H9 (cell line): ENCODE results near the gene XRCC6. TPM values are rescaled to one million over a fixed set of nuclear protein-coding genes. Genes with fewer than 3 reads are reported as not detected.

Experiments
- DNase-seq: peaks from one replicate; pipeline ENCODE4 v3.0.0-alpha.2; 2017
- H2AFZ ChIP-seq: one replicate; pipeline ENCODE4 v1.6.1; 2013; ENCODE audit warnings: mild to moderate bottlenecking, low read length, control low read depth, moderate library complexity
- H2AK5ac ChIP-seq: 2 replicates; pipeline ENCODE4 v1.6.1; 2013; ENCODE audit warnings: low read length, control low read depth, mixed read lengths; ENCODE audit not compliant: insufficient read length
- H2BK120ac ChIP-seq: one replicate; pipeline ENCODE4 v1.6.1; 2013; ENCODE audit warnings: low read depth, mild to moderate bottlenecking, low read length, control low read depth, inconsistent platforms; ENCODE audit not compliant: poor library complexity, severe bottlenecking
- H2BK12ac ChIP-seq: 2 replicates; pipeline ENCODE4 v1.6.1; 2013; ENCODE audit warnings: low read length, control low read depth, mixed read lengths, low read depth; ENCODE audit not compliant: insufficient read length
- H2BK15ac ChIP-seq: 2 replicates; pipeline ENCODE4 v1.6.1; 2013; ENCODE audit warnings: low read depth, low read length, control low read depth
- H2BK20ac ChIP-seq: one replicate; pipeline ENCODE4 v1.6.1; 2013; ENCODE audit warnings: low read depth, mild to moderate bottlenecking, low read length, control low read depth, inconsistent platforms; ENCODE audit not compliant: poor library complexity, severe bottlenecking
- H2BK5ac ChIP-seq: 2 replicates; pipeline ENCODE4 v1.6.1; 2013; ENCODE audit warnings: low read length, control low read depth, mixed read lengths; ENCODE audit not compliant: insufficient read length
- H3K14ac ChIP-seq: 2 replicates; pipeline ENCODE4 v1.6.1; 2013; ENCODE audit warnings: low read length, control low read depth; ENCODE audit not compliant: insufficient read depth
- H3K18ac ChIP-seq: 2 replicates; pipeline ENCODE4 v1.6.1; 2013; ENCODE audit warnings: low read depth, mild to moderate bottlenecking, mixed read lengths, low read length, control low read depth; ENCODE audit not compliant: insufficient read length
- H3K23ac ChIP-seq: 2 replicates; pipeline ENCODE4 v1.6.1; 2013; ENCODE audit warnings: low read length, control low read depth, mixed read lengths, low read depth; ENCODE audit not compliant: insufficient read length
- H3K23me2 ChIP-seq: 2 replicates; pipeline ENCODE4 v1.6.1; 2013; ENCODE audit warnings: low read depth, mild to moderate bottlenecking, mixed read lengths, low read length, control low read depth; ENCODE audit not compliant: insufficient read length, poor library complexity, severe bottlenecking
- H3K27ac ChIP-seq: 2 replicates; pipeline ENCODE4 v1.5.1; 2013; ENCODE audit warnings: low read length, control low read depth, mixed read lengths, low read depth; ENCODE audit not compliant: insufficient read length
- H3K27me3 ChIP-seq: 2 replicates; pipeline ENCODE4 v1.6.1; 2013; ENCODE audit warnings: low read length, control low read depth, inconsistent platforms; ENCODE audit not compliant: insufficient read depth
- H3K4ac ChIP-seq: 2 replicates; pipeline ENCODE4 v1.6.1; 2013; ENCODE audit warnings: low read depth, mild to moderate bottlenecking, control low read depth, inconsistent platforms, low read length, moderate library complexity
- H3K4me1 ChIP-seq: 2 replicates; pipeline ENCODE4 v1.6.1; 2013; ENCODE audit warnings: low read length, control low read depth, inconsistent platforms; ENCODE audit not compliant: insufficient read depth
- H3K4me2 ChIP-seq: 2 replicates; pipeline ENCODE4 v1.6.1; 2013; ENCODE audit warnings: low read length, control low read depth, mixed read lengths; ENCODE audit not compliant: insufficient read length, insufficient read depth
- H3K56ac ChIP-seq: 2 replicates; pipeline ENCODE4 v1.6.1; 2013; ENCODE audit warnings: low read depth, mild to moderate bottlenecking, mixed read lengths, low read length, control low read depth; ENCODE audit not compliant: insufficient read length
- H3K79me1 ChIP-seq: 2 replicates; pipeline ENCODE4 v1.6.1; 2013; ENCODE audit warnings: low read depth, mild to moderate bottlenecking, moderate library complexity, low read length, control low read depth, inconsistent platforms; ENCODE audit not compliant: insufficient read depth, poor library complexity, severe bottlenecking
- H3K79me2 ChIP-seq: 2 replicates; pipeline ENCODE4 v1.6.1; 2013; ENCODE audit warnings: low read length, control low read depth, inconsistent platforms; ENCODE audit not compliant: insufficient read depth
- H3K9ac ChIP-seq: 2 replicates; pipeline ENCODE4 v1.6.1; 2013; ENCODE audit warnings: low read length, control low read depth, mixed read lengths; ENCODE audit not compliant: insufficient read length; ENCODE audit errors: extremely low read depth
- H3K9me3 ChIP-seq: one replicate; pipeline ENCODE4 v1.6.1; 2013; ENCODE audit warnings: low read depth, low read length, inconsistent platforms; ENCODE audit not compliant: control insufficient read depth
- H3T11ph ChIP-seq: one replicate; pipeline ENCODE4 v1.6.1; 2013; ENCODE audit warnings: mild to moderate bottlenecking, low read length, control low read depth, inconsistent platforms
- H4K20me1 ChIP-seq: one replicate; pipeline ENCODE4 v1.6.1; 2013; ENCODE audit not compliant: control insufficient read depth, insufficient read length, insufficient read depth
- H4K5ac ChIP-seq: 2 replicates; pipeline ENCODE4 v1.6.1; 2013; ENCODE audit warnings: low read depth, mild to moderate bottlenecking, mixed read lengths, low read length, control low read depth; ENCODE audit not compliant: insufficient read length
- H4K8ac ChIP-seq: replicated peaks from 2 replicates; pipeline ENCODE4 v1.6.1; 2013; ENCODE audit warnings: low read length, control low read depth, mixed read lengths, low read depth; ENCODE audit not compliant: insufficient read length
- H4K91ac ChIP-seq: 2 replicates; pipeline ENCODE4 v1.6.1; 2013; ENCODE audit warnings: low read depth, mild to moderate bottlenecking, moderate library complexity, mixed read lengths, low read length, control low read depth; ENCODE audit not compliant: insufficient read length
- H3K27ac Mint-ChIP-seq, 3 experiments: 2 replicates in 2 of 3; 3 replicates in 1 of 3; pipeline ENCODE4 v1.8.0; 2020 to 2021; ENCODE audit warnings: mixed read lengths in 3 of 3, mild to moderate bottlenecking in 1 of 3, moderate library complexity in 1 of 3
- H3K27me3 Mint-ChIP-seq: 2 replicates; pipeline ENCODE4 v1.8.0; 2021; ENCODE audit warnings: low read depth, mild to moderate bottlenecking, moderate library complexity, mixed read lengths
- H3K36me3 Mint-ChIP-seq, 3 experiments: 2 replicates in 2 of 3; 3 replicates in 1 of 3; pipeline ENCODE4 v1.8.0; 2020 to 2021; ENCODE audit warnings: low read depth in 3 of 3, mixed read lengths in 3 of 3; ENCODE audit not compliant: insufficient read depth in 1 of 3
- H3K4me1 Mint-ChIP-seq, 2 experiments: 2 replicates each; pipeline ENCODE4 v1.8.0; 2020; ENCODE audit warnings: mixed read lengths in 2 of 2
- H3K4me3 Mint-ChIP-seq, 2 experiments: 2 replicates in 1 of 2; 3 replicates in 1 of 2; pipeline ENCODE4 v1.8.0; 2020 to 2021; ENCODE audit warnings: mild to moderate bottlenecking in 2 of 2, mixed read lengths in 2 of 2, moderate library complexity in 1 of 2
- H3K9me3 Mint-ChIP-seq, 2 experiments: 2 replicates in 1 of 2; 3 replicates in 1 of 2; pipeline ENCODE4 v1.8.0; 2020; ENCODE audit warnings: mild to moderate bottlenecking in 2 of 2, mixed read lengths in 2 of 2, moderate library complexity in 1 of 2
- CTCF ChIP-seq: fragments of 200-600 bp; sonication (generic); conservative IDR thresholded peaks from 3 replicates; pipeline ENCODE4 v1.8.0; 2021; ENCODE audit warnings: antibody characterized with exemption, mild to moderate bottlenecking
- WGBS: extraction: QIAGEN DNeasy Blood & Tissue Kit; methylation state at CpG from one replicate; pipeline ENCODE4 v1.1.7; 2013; ENCODE audit warnings: missing lambda C conversion rate, low lambda C conversion rate, mixed read lengths; ENCODE audit not compliant: insufficient read length; ENCODE audit errors: extremely low coverage; 5-methylcytosine and 5-hydroxymethylcytosine counted together
- total RNA-seq: library from RNA; stranded (reverse); gene quantifications from 2 replicates; pipeline ENCODE4 v1.2.1, GENCODE V29; 2021

XRCC6 gene
- total RNA-seq, 1 experiment from 2014 or later: 461 TPM

- H3K56ac ChIP-seq: no peak overlapping the region
- no peak overlapping the region for H3K18ac ChIP-seq
- no peak overlapping the region for H4K8ac ChIP-seq
- no peaks in the 10 kb centered on the region for H4K20me1 ChIP-seq
- no peaks in the 10 kb centered on the region for H3K9me3 ChIP-seq
- H2BK5ac ChIP-seq: no peak overlapping the region
- no peak overlapping the region for H2BK20ac ChIP-seq
- H2AK5ac ChIP-seq: no peak overlapping the region
- no peak overlapping the region for H2BK15ac ChIP-seq
- H3K9me3 Mint-ChIP-seq: no peaks in the 10 kb centered on the region
- H3K4me2 ChIP-seq: no peak overlapping the region
- H4K5ac ChIP-seq: no peak overlapping the region
- H2BK120ac ChIP-seq: no peak overlapping the region
- H3K27ac Mint-ChIP-seq: no peak overlapping the region
- no peaks in the 10 kb centered on the region for H3K23me2 ChIP-seq
- H3K23ac ChIP-seq: no peak overlapping the region
- H3K4me1 Mint-ChIP-seq: no peaks in the 10 kb centered on the region
- H3K14ac ChIP-seq: no peak overlapping the region
- H3K36me3 Mint-ChIP-seq: no peaks in the 10 kb centered on the region
- no peak for TF ChIP-seq CTCF
- no peak overlapping the region for H2BK12ac ChIP-seq
- no peak overlapping the region for H3T11ph ChIP-seq
- no peak overlapping the region for H3K4ac ChIP-seq
- no peak for DNase-seq
- no peaks in the 10 kb centered on the region for H3K4me1 ChIP-seq
- peaks cover 12% of the 10 kb centered on the region for H3K27me3 Mint-ChIP-seq
- H3K79me2 ChIP-seq: no peaks in the 10 kb centered on the region
- H4K91ac ChIP-seq: no peak overlapping the region
- H2AFZ ChIP-seq: no peak overlapping the region
- H3K4me3 Mint-ChIP-seq: no peak overlapping the region
- H3K79me1 ChIP-seq: no peaks in the 10 kb centered on the region
- H3K27me3 ChIP-seq: no peaks in the 10 kb centered on the region
- H3K27ac ChIP-seq: no peak overlapping the region
- WGBS: no CpG with 5 or more reads among the region's 9 CpGs
- H3K9ac ChIP-seq: no peak overlapping the region
These were observed 91.9 kb downstream of the XRCC6 start for GRCh38 chr22:41713004-41713403.

Other genes with a start within 250 kb of the XRCC6 start
- gene TEF, start 239.4 kb upstream of the XRCC6 start, total RNA-seq: 17.7 and 17.9 TPM in 2 replicates
- 75.8 and 78.0 TPM in 2 replicates for gene TOB2, start 174.5 kb upstream of the XRCC6 start, total RNA-seq
- gene PHF5A, start 152.6 kb upstream of the XRCC6 start, total RNA-seq: 114 and 128 TPM in 2 replicates
- gene ACO2, start 152.2 kb upstream of the XRCC6 start, total RNA-seq: 64.9 and 66.6 TPM in 2 replicates
- 63.6 and 68.2 TPM in 2 replicates for gene POLR3H, start 76.8 kb upstream of the XRCC6 start, total RNA-seq
- 1.0 and 1.2 TPM in 2 replicates for gene CSDC2, start 60.3 kb upstream of the XRCC6 start, total RNA-seq
- gene PMM1, start 31.5 kb upstream of the XRCC6 start, total RNA-seq: 18.4 and 19.8 TPM in 2 replicates
- gene DESI1, start 252 bp upstream of the XRCC6 start, total RNA-seq: 28.3 and 30.2 TPM in 2 replicates
- 203 and 204 TPM in 2 replicates for gene SNU13, start 67.6 kb downstream of the XRCC6 start, total RNA-seq
- 0.20 TPM in 1 of 2 replicates, not detected in the other for gene MEI1, start 78.2 kb downstream of the XRCC6 start, total RNA-seq
- gene CCDC134, start 179.4 kb downstream of the XRCC6 start, total RNA-seq: 19.3 and 20.7 TPM in 2 replicates
- 144 and 146 TPM in 2 replicates for gene SREBF2, start 211.8 kb downstream of the XRCC6 start, total RNA-seq